Cardiac fibroblast (primary cell): ENCODE data around the gene PIP4K2C.

ENCODE experiments used
- DNase-seq, 2 donors: peaks; one replicate each; pipeline versions ENCODE4 v3.0.0 to v3.0.0-alpha.2; 2010; ENCODE audit warnings: low read depth in 2 of 2
- H3K4me3 ChIP-seq, 2 donors: replicated peaks in 1 of 2; 1 replicate in 1 of 2; 2 replicates in 1 of 2; pipeline ENCODE4 v1.5.1; 2011; ENCODE audit warnings: low read depth in 2 of 2, low read length in 2 of 2, mild to moderate bottlenecking in 2 of 2, moderate library complexity in 1 of 2
- CTCF ChIP-seq: IDR thresholded peaks from one replicate; pipeline ENCODE4 v1.5.1; 2011; ENCODE audit warnings: low read depth, mild to moderate bottlenecking, low read length, inconsistent platforms

PIP4K2C gene

GRCh38 chr12:57611108-57611826, 20.3 kb downstream of the PIP4K2C start, which contains the start of gene ARHGEF25:
Gene ARHGEF25, plus strand, starts transcription at chr12:57611435. Its CDS starts 460 bp downstream, at chr12:57611895.
- DNase-seq = peak; percentile 27 to 65
- H3K4me3 ChIP-seq = peak within 1 kb of the TSS; percentile 57 to 60

GRCh38 chr12:57611827-57612710, 21.1 kb downstream of the PIP4K2C start:
- no peak for TF ChIP-seq CTCF
- DNase-seq = no peak
- H3K4me3 ChIP-seq = peak overlapping the region; percentile 57 to 60

More at GRCh38 chr12:57611108-57611826, 20.3 kb downstream of the PIP4K2C start, which contains the start of gene ARHGEF25:
- TF ChIP-seq CTCF = no peak

GRCh38 chr12:57612711-57613426, 21.9 kb downstream of the PIP4K2C start:
- no peak for DNase-seq
- TF ChIP-seq CTCF = no peak
- no peak overlapping the region for H3K4me3 ChIP-seq

GRCh38 chr12:57613427-57614109, 22.6 kb downstream of the PIP4K2C start:
- no peak overlapping the region for H3K4me3 ChIP-seq
- no peak for TF ChIP-seq CTCF
- DNase-seq = no peak

GRCh38 chr12:57614178-57614947, 23.4 kb downstream of the PIP4K2C start:
- TF ChIP-seq CTCF = no peak
- H3K4me3 ChIP-seq = no peak overlapping the region
- DNase-seq = peak; percentile 42
